WI38 (cell line): ENCODE measurements around the gene ANKRD23.
"Not testable (repeated sequence)": the region's sequence is repeated elsewhere in the genome, so short reads cannot be mapped to it uniquely, and the experiment has no call there.

ENCODE experiments used
- H3K4me3 ChIP-seq: 2 replicates; pipeline ENCODE4 v1.5.1; 2011; ENCODE audit warnings: low read depth, mild to moderate bottlenecking, control low read depth, low read length
- CTCF ChIP-seq: IDR thresholded peaks from 2 replicates; pipeline ENCODE4 v1.5.1; 2012; ENCODE audit warnings: low read depth, mild to moderate bottlenecking, control low read depth, low read length

Gene ANKRD23

GRCh38 chr2:96797066-96797625 is 46.7 kb downstream of the ANKRD23 start:
- no peak for TF ChIP-seq CTCF
- H3K4me3 ChIP-seq: no peak overlapping the region

DNA sequence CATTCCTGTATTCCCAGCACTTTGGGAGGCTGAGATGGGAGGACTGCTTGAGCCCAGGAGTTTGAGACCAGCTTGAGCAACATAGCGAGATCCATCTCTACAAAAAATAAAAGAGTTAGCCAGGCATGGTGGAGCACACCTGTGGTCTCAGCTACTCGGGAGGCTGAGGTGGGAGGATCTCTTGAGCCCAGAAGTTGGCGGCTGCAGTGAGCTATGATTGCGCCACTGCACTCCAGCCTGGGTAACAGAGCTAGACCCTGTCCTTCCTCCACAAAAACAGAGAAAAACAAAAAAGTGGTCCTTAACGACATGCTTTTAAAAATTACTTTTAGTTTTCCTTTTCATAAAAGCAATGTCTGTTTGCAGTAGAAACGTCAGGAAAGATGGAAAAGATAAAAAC is 47.3 kb downstream of the ANKRD23 start:
- not testable (repeated sequence) for H3K4me3 ChIP-seq

GRCh38 chr2:96795076-96795475 is 48.7 kb downstream of the ANKRD23 start:
- H3K4me3 ChIP-seq: no peak overlapping the region
- no peak for TF ChIP-seq CTCF

GRCh38 chr2:96792772-96793749 is 50.8 kb downstream of the ANKRD23 start:
- no peak overlapping the region for H3K4me3 ChIP-seq
- no peak for TF ChIP-seq CTCF

DNA sequence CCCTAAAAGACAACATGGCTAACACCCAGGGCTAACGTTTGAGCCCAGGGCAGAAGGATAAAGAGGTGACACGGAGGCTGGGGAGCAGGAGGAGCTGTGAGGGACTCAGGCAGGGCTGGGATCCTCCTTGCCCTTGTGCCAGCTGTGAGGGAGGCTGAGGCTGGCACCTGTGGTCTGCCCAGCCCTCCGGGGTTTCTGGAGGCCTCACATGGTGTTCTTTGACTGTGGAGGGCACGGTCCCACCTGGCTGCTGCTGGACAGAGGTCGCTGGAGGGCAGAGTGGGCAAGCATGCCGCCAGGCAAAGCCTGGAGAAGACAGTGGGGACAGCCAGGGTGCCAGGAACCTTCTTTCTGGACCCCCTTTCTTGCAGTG is 54.6 kb downstream of the ANKRD23 start:
- H3K4me3 ChIP-seq: no peak overlapping the region
- no peak for TF ChIP-seq CTCF

DNA sequence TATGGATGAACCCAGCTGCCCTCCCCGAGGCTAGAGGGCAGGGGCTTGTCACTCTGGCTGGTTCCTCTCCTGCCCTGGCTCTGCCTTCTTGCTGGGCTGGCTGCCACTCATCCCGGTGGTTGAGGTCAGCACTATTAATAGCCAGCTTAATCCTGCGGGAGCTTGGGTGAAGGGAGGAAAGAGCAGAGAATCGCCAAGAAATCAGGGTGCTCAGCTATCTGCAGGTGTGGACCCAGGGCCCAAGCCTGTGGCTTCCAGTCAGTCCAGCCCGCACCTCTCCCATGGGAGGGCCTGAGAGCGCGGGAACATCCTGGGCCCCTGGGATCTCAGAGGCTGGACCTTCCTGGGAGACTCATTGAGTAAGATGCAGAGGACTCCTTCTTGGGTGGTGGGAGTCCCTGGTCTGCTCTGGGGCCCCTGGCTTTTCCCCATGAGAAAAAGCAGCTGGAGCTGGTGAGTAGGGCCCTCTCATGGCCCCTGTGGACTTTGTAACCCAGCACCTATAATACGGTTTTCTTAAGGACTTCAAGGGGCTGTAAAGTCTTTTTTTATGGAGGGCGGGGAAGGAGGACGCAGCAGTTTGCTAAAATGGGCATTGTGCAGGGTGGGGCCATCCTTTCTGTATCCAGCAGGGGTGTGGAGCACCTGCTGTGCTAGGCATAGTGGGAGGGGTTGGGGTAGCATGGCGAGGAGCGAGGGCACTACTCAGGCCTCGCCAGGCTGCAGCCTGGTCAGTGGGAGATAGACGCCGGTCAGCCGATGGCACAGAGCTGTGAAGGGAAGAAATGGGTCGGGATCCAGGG is 55.2 kb downstream of the ANKRD23 start:
- H3K4me3 ChIP-seq: no peak overlapping the region
- TF ChIP-seq CTCF: no peak
